Progenitor cell of endocrine pancreas (in vitro differentiated cells): ENCODE results near the gene CHST14. TPM values are rescaled to one million over a fixed set of nuclear protein-coding genes. Genes with fewer than 3 reads are reported as not detected.

Source experiments
- DNase-seq: peaks from one replicate; pipeline ENCODE4 v3.0.0; 2021; ENCODE audit warnings: low spot score; ENCODE audit not compliant: unreplicated experiment
- H3K27ac Mint-ChIP-seq: 2 replicates; pipeline ENCODE4 v1.8.0; 2021; ENCODE audit warnings: mild to moderate bottlenecking, moderate library complexity, mixed read lengths
- H3K27me3 Mint-ChIP-seq: 2 replicates; pipeline ENCODE4 v1.8.0; 2021; ENCODE audit warnings: mixed read lengths
- H3K36me3 Mint-ChIP-seq: 2 replicates; pipeline ENCODE4 v1.8.0; 2022; ENCODE audit warnings: mixed read lengths; ENCODE audit not compliant: insufficient read depth
- H3K4me1 Mint-ChIP-seq: 2 replicates; pipeline ENCODE4 v1.8.0; 2021; ENCODE audit warnings: low read depth, mixed read lengths
- H3K4me3 Mint-ChIP-seq: 2 replicates; pipeline ENCODE4 v1.8.0; 2021; ENCODE audit warnings: low read depth, mild to moderate bottlenecking, moderate library complexity, mixed read lengths
- H3K9me3 Mint-ChIP-seq: 2 replicates; pipeline ENCODE4 v1.8.0; 2021; ENCODE audit warnings: low read depth, mixed read lengths
- total RNA-seq: library from RNA; stranded (reverse); gene quantifications from 2 replicates; pipeline ENCODE4 v1.2.1, GENCODE V29; 2021
- TF ChIP-seq, protein P1 (sequence below): fragments of 200-600 bp; sonication (generic); IDR thresholded peaks from one replicate; pipeline ENCODE4 v1.5.0; 2021; ENCODE audit warnings: antibody characterized with exemption, mild to moderate bottlenecking; ENCODE audit not compliant: unreplicated experiment

The CHST14 gene
- total RNA-seq, 1 donor from 2014 or later: 29.1 TPM

- Mint-ChIP-seq H3K9me3 (no peaks in the 10 kb centered on the region), H3K27ac (no peak overlapping the region), H3K27me3 (no peaks in the 10 kb centered on the region), H3K36me3 (peaks cover under 1% of the 10 kb centered on the region), H3K4me1 (no peaks in the 10 kb centered on the region), H3K4me3 (no peak overlapping the region)
- DNase-seq: no peak
- TF ChIP-seq, protein P1, sequence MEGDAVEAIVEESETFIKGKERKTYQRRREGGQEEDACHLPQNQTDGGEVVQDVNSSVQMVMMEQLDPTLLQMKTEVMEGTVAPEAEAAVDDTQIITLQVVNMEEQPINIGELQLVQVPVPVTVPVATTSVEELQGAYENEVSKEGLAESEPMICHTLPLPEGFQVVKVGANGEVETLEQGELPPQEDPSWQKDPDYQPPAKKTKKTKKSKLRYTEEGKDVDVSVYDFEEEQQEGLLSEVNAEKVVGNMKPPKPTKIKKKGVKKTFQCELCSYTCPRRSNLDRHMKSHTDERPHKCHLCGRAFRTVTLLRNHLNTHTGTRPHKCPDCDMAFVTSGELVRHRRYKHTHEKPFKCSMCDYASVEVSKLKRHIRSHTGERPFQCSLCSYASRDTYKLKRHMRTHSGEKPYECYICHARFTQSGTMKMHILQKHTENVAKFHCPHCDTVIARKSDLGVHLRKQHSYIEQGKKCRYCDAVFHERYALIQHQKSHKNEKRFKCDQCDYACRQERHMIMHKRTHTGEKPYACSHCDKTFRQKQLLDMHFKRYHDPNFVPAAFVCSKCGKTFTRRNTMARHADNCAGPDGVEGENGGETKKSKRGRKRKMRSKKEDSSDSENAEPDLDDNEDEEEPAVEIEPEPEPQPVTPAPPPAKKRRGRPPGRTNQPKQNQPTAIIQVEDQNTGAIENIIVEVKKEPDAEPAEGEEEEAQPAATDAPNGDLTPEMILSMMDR: no peak
These were observed 10.4 kb upstream of the CHST14 start for GRCh38 chr15:40460404-40460803.

DNA sequence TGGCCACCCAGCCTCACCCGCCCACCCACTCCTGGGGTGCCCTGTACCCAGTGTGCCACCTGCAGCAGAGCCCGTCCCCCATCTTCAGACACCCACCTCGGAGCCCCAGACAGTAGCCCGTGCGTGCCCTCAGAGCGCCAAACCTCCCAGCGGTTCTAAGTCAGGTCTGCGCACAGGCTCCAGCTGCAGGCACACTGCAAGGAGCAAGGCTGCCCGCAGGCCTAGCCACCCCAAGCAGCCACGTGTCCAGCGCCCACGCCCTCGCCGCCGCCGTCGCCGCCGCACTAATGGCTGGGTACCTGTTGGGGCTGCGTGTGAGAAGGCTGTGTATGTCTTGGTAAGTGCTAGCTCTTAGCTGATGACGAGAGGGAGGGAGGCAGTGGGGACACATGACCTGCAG is 8.8 kb upstream of the CHST14 start:
- TF ChIP-seq, protein P1: no peak
- no peak overlapping the region for H3K27ac Mint-ChIP-seq
- H3K36me3 Mint-ChIP-seq: peaks cover 2% of the 10 kb centered on the region
- no peaks in the 10 kb centered on the region for H3K9me3 Mint-ChIP-seq
- no peaks in the 10 kb centered on the region for H3K27me3 Mint-ChIP-seq
- DNase-seq: no peak
- H3K4me3 Mint-ChIP-seq: no peak overlapping the region
- H3K4me1 Mint-ChIP-seq: no peaks in the 10 kb centered on the region

DNA sequence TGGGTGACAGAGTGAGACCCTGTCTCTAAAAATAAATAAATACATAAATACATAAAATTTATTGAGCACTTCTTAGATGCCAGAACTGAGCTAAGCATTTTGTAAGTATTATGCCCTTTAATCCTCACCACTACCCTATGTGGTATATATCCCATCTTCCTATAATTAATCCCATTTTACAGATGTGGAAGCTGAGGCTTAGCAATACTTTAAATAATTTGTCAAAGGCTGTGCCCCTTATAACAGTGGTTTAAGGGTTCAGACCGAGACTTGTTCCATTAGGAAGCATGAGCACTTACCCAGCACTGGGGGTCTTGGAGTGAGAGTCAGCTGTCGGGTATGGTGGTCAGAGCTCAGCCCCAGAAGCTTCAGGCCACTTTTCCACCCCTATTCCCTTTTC is 7.5 kb upstream of the CHST14 start:
- no peaks in the 10 kb centered on the region for H3K4me1 Mint-ChIP-seq
- TF ChIP-seq, protein P1: no peak
- H3K27ac Mint-ChIP-seq: no peak overlapping the region
- no peaks in the 10 kb centered on the region for H3K9me3 Mint-ChIP-seq
- H3K4me3 Mint-ChIP-seq: no peak overlapping the region
- peaks cover 2% of the 10 kb centered on the region for H3K36me3 Mint-ChIP-seq
- no peak for DNase-seq
- no peaks in the 10 kb centered on the region for H3K27me3 Mint-ChIP-seq

GRCh38 chr15:40463886-40464545 is 6.8 kb upstream of the CHST14 start:
- no peak for DNase-seq
- no peaks in the 10 kb centered on the region for H3K9me3 Mint-ChIP-seq
- H3K36me3 Mint-ChIP-seq: peaks cover 2% of the 10 kb centered on the region
- no peak overlapping the region for H3K27ac Mint-ChIP-seq
- no peaks in the 10 kb centered on the region for H3K4me1 Mint-ChIP-seq
- TF ChIP-seq, protein P1: no peak
- H3K27me3 Mint-ChIP-seq: no peaks in the 10 kb centered on the region
- H3K4me3 Mint-ChIP-seq: no peak overlapping the region

- H3K36me3 Mint-ChIP-seq: peaks cover 2% of the 10 kb centered on the region
- no peak overlapping the region for H3K4me3 Mint-ChIP-seq
- no peak for DNase-seq
- H3K27me3 Mint-ChIP-seq: no peaks in the 10 kb centered on the region
- TF ChIP-seq, protein P1: no peak
- no peaks in the 10 kb centered on the region for H3K9me3 Mint-ChIP-seq
- no peak overlapping the region for H3K27ac Mint-ChIP-seq
- no peaks in the 10 kb centered on the region for H3K4me1 Mint-ChIP-seq
These were observed 6.1 kb upstream of the CHST14 start for GRCh38 chr15:40464595-40465185.
